Kidney epithelial cell (primary cell): ENCODE results near the gene CLRN3. TPM values are rescaled to one million over a fixed set of nuclear protein-coding genes. Genes with fewer than 3 reads are reported as not detected.

Source experiments
- DNase-seq: peaks from one replicate; pipeline ENCODE4 v3.0.0-alpha.2; 2010; ENCODE audit warnings: low read depth
- H3K27me3 ChIP-seq: 2 replicates; pipeline ENCODE4 v1.6.0; 2011; ENCODE audit warnings: low read length; ENCODE audit not compliant: control insufficient read depth, insufficient read depth
- H3K36me3 ChIP-seq: 2 replicates; pipeline ENCODE4 v1.5.1; 2011; ENCODE audit warnings: low read length; ENCODE audit not compliant: control insufficient read depth, insufficient read depth
- H3K4me3 ChIP-seq: 2 replicates; pipeline ENCODE4 v1.5.1; 2011; ENCODE audit warnings: low read depth, mild to moderate bottlenecking, control low read depth, low read length
- total RNA-seq: library from RNA; depleted of rRNA; stranded (reverse); fragments of >200 nt; gene quantifications from 2 replicates; pipeline ENCODE4 v1.2.3, GENCODE V29; 2015
- TF ChIP-seq, protein P1 (sequence below): IDR thresholded peaks from 2 replicates; pipeline ENCODE4 v1.5.1; 2011; ENCODE audit warnings: mild to moderate bottlenecking, moderate library complexity, low read length, control low read depth, inconsistent platforms; ENCODE audit not compliant: insufficient read depth, poor library complexity, severe bottlenecking

Gene CLRN3
- total RNA-seq, 1 donor from 2014 or later = not detected

DNA sequence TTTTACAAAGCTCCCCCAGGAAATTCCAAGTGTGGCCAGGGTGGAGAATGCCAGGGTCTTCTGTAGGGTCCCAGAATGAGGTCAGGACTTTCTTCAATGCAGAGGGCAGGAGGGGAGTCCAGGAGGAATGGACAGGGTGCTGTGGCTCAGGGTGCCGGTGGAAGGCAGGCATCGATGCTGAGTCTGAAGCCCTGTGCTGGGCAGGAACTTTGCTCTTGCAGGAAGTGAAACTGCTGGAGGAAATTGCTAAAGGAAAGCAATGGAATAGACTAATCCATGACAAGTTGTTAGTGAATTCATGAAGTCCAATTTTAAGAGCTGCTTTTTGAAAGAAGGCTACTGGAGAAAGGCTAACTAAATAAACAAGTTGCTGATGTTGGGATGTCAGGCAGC lies 29.0 kb upstream of the CLRN3 start:
- no peak for DNase-seq
- H3K27me3 ChIP-seq = no peaks in the 10 kb centered on the region
- no peak overlapping the region for H3K4me3 ChIP-seq
- TF ChIP-seq, protein P1, sequence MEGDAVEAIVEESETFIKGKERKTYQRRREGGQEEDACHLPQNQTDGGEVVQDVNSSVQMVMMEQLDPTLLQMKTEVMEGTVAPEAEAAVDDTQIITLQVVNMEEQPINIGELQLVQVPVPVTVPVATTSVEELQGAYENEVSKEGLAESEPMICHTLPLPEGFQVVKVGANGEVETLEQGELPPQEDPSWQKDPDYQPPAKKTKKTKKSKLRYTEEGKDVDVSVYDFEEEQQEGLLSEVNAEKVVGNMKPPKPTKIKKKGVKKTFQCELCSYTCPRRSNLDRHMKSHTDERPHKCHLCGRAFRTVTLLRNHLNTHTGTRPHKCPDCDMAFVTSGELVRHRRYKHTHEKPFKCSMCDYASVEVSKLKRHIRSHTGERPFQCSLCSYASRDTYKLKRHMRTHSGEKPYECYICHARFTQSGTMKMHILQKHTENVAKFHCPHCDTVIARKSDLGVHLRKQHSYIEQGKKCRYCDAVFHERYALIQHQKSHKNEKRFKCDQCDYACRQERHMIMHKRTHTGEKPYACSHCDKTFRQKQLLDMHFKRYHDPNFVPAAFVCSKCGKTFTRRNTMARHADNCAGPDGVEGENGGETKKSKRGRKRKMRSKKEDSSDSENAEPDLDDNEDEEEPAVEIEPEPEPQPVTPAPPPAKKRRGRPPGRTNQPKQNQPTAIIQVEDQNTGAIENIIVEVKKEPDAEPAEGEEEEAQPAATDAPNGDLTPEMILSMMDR = no peak
- no peaks in the 10 kb centered on the region for H3K36me3 ChIP-seq

DNA sequence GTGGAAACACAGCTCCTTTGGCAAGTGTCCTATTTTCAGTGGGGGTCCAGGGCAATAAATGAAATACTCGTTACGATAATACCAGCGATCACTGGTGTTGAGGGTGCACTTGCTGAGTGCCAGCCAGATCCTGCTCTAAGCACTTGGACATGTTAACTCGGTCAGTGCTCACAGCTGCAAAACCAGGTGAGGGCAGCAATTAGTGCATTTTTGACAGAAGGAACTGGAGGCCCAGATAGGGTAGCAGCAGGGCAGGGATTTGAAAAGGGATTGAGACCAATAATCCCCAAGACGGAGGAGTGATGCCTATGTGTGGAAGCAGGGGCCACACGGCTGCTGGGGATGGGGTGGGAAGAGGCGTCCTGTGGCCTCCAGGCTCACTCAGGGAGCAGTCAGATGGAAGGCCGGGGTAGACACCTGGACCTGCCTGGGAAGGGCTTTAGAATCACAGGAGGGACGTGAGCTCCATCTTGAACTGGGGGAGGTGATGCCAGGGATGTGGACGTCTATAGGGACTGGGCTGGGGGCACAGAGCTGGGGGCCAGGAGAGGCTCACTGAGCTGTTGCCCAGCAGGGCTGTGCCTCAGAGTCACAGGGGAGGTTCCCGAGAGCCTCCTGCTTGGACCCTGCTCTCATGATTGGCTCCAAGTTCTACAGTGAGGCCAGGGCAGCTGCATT lies 28.5 kb upstream of the CLRN3 start:
- Histone ChIP-seq H3K4me3 (no peak overlapping the region), H3K27me3 (no peaks in the 10 kb centered on the region), H3K36me3 (no peaks in the 10 kb centered on the region)
- TF ChIP-seq, protein P1 = no peak
- no peak for DNase-seq

- no peak for DNase-seq
- H3K4me3 ChIP-seq = no peak overlapping the region
- H3K36me3 ChIP-seq = no peaks in the 10 kb centered on the region
- H3K27me3 ChIP-seq = no peaks in the 10 kb centered on the region
- TF ChIP-seq, protein P1 = no peak
Measured at GRCh38 chr10:127920306-127921074, 27.7 kb upstream of the CLRN3 start.

DNA sequence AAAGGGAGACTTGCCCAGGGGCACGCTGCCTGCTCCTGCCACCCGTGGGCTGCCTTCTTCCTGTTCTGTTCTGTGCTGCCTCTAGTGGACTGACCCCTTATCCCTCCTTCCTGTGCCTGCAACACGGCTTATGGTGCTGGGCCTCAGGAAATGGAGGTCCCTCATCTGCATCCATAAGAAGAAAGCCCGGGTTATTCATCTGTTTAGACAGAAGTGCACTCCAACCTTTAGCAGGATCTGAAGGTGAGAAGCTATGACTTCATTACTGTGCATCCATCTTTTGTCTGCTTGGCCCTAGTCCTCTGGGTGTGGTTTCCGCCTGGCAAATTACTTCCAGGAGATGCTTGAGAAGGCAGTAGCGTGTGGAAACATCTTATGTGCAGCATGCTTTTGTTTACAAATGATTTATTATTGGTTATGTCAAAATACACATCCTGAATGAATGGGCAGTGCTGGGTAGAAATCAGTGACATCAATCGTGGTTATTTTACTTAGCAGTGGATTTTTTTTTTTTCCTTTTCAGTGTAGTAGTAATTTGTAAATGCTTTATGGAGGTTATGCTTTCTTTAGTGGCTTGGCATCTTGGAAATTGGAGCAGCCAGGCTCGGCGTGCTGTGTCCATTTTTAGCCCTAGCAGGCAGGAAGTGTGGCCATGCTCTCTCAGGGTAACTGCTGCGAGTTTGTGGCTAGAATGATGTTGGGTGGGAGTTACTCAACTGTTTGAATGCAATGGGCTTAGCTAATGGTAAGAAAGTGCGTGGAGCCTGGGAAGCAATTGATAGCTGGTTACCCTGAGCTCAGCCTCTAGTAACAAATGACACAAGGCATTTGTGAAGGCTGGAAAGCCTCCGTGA lies 26.9 kb upstream of the CLRN3 start:
- H3K27me3 ChIP-seq = no peaks in the 10 kb centered on the region
- H3K36me3 ChIP-seq = no peaks in the 10 kb centered on the region
- H3K4me3 ChIP-seq = no peak overlapping the region
- TF ChIP-seq, protein P1 = no peak
- DNase-seq = no peak

DNA sequence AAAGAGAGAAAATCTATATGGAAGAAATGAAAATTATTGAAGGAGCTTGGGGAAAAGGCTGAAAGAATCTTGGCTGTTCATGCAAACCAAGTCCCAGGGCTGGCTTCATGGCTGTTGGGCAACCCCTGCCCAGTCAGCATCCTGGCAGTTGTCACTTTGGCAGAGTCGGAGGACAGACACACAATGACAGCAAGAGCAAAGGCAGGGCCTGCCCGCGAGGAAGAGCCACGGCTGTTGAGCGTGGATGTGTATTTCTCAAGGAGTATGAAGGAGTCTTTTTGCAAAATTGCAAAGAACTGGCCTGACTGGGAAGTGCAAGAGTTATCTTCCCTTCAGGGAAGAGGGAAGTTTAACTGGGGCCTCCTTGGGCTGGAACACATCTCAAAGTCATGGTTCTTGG lies 25.8 kb upstream of the CLRN3 start:
- Histone ChIP-seq H3K4me3 (no peak overlapping the region), H3K36me3 (no peaks in the 10 kb centered on the region), H3K27me3 (no peaks in the 10 kb centered on the region)
- no peak for DNase-seq
- TF ChIP-seq, protein P1 = no peak
